ENCODE results near the gene XPO5.

DNA sequence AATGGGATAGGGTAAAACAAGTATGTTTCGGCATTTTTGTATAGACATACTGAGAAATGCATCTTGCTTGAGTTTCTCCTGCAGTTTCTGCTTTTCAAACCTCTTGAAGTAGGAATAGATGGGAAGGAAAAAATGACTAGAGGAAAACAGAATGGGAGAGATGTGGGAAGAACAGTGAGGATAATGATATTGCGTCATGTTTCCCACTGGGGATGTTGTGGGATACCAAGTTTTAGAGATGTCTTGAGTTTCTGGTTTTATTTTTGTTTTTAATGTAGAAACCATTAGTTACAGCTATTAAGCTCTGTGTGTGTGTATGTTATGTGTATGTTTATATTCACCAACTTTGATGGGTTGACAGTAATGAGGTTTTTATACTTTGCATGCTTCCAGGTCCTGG is 24.8 kb upstream of the XPO5 start:
- TF ChIP-seq POLR2AphosphoS5 (IDR thresholded peaks at IDR 0.05; ENCODE audit: low read depth, low read length) (no peak), SIN3A (IDR thresholded peaks at IDR 0.05; ENCODE audit: borderline replicate concordance, insufficient read depth, low read length) (no peak), TAF1 (IDR thresholded peaks at IDR 0.05; ENCODE audit: borderline replicate concordance, insufficient read depth, low read length) (no peak)
- TF ChIP-seq, protein P1, sequence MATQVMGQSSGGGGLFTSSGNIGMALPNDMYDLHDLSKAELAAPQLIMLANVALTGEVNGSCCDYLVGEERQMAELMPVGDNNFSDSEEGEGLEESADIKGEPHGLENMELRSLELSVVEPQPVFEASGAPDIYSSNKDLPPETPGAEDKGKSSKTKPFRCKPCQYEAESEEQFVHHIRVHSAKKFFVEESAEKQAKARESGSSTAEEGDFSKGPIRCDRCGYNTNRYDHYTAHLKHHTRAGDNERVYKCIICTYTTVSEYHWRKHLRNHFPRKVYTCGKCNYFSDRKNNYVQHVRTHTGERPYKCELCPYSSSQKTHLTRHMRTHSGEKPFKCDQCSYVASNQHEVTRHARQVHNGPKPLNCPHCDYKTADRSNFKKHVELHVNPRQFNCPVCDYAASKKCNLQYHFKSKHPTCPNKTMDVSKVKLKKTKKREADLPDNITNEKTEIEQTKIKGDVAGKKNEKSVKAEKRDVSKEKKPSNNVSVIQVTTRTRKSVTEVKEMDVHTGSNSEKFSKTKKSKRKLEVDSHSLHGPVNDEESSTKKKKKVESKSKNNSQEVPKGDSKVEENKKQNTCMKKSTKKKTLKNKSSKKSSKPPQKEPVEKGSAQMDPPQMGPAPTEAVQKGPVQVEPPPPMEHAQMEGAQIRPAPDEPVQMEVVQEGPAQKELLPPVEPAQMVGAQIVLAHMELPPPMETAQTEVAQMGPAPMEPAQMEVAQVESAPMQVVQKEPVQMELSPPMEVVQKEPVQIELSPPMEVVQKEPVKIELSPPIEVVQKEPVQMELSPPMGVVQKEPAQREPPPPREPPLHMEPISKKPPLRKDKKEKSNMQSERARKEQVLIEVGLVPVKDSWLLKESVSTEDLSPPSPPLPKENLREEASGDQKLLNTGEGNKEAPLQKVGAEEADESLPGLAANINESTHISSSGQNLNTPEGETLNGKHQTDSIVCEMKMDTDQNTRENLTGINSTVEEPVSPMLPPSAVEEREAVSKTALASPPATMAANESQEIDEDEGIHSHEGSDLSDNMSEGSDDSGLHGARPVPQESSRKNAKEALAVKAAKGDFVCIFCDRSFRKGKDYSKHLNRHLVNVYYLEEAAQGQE (IDR thresholded peaks at IDR 0.05; ENCODE audit: insufficient read depth in 1 of 2, low read depth in 2 of 2, low read length in 2 of 2): no peak

Measured in PFSK-1 (cell line).